ENCODE measurements around the gene CAB39.

GRCh38 chr2:230828272-230828961 is 115.8 kb downstream of the CAB39 start:
- TF ChIP-seq CTCF (IDR thresholded peaks at IDR 0.05; ENCODE audit: insufficient read depth, low read depth, low read length): no peak
- TF ChIP-seq EZH2 (IDR thresholded peaks at IDR 0.05; ENCODE audit: insufficient read depth, low read length): peak; percentile 62
